GM18508 (cell line): ENCODE data around the gene ANKRD13B.

Experiments
- ATAC-seq: cut with Tn5 transposase; IDR thresholded peaks from one replicate; pipeline ENCODE4 v1.9.1; 2021; ENCODE audit warnings: moderate number of reproducible peaks; ENCODE audit not compliant: insufficient read depth, unreplicated experiment

The ANKRD13B gene

DNA sequence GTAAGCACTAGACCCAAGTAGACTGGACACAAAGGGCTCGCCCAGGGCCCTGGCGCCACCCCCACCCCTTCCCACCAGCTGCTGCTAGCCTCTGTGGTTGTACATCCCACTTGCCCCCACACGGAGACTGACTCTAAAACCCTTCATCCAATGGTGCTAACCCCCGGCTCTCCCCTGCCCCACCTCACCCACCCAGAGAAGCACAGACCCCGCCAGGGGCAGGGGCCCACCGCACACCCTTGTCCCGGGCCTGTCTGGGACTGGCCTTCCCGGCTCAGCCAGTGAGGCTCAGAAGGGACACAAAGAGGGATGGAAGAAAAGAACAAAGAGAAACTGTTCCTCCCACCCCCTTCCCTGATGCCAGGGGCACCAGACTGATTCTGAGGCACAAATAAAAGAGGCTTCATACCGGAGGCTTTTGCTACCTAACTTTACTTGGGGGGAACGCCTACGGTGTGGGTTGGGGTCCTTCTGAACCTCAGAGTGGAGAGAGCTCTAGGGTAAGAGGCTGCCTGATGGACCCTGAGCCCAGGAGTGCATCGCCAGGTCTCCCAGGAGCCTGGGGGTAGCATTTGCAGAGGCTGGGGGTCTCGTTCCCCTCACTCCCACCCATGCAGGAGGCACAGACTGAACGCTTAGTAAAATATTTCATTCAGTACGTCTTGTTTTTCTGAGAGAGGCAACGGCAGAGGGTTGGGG lies 21.6 kb downstream of the ANKRD13B start:
- no peak for ATAC-seq

- no peak for ATAC-seq
Observed at GRCh38 chr17:29615048-29615385, 22.1 kb downstream of the ANKRD13B start.

DNA sequence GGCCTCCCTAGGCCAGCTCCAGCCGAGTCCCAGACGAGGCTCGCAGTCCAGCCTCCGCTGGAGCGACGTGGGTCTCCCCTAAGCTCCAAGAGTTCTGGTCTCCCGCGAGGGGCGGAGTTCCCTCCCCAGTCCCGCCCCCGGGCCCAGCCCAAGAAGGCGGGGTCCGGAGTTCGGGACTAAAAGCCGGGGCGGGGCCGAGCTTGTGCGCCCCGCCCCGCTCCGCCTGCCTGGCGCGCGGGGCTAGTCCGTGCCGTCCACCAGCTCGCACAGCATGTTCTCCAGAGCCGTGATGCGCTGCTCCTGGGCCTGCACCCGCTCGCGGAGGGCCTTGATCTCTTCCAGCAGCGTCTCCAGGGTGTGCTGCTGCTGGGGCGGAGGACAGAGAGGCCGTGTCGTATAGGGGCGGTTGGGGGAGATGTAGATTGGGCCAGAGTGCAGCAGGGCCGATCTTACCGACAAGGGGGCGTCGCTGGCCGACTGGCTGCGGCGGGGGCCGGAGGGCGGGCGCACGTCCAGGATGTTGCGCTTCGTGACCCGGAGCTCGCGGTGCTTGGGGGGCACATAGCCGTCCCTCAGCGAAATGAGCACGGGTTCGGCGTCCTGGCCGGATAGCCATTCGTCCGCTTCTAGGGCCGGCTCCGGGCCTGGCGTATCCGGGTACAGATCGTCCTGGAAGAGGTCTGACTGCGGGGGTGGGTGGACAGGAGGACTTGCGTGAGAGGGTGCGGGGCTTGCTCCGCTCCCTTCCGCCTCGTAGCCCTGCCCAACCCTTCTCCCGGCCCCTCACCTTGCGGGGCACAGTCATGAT lies 22.8 kb downstream of the ANKRD13B start:
- ATAC-seq: no peak

DNA sequence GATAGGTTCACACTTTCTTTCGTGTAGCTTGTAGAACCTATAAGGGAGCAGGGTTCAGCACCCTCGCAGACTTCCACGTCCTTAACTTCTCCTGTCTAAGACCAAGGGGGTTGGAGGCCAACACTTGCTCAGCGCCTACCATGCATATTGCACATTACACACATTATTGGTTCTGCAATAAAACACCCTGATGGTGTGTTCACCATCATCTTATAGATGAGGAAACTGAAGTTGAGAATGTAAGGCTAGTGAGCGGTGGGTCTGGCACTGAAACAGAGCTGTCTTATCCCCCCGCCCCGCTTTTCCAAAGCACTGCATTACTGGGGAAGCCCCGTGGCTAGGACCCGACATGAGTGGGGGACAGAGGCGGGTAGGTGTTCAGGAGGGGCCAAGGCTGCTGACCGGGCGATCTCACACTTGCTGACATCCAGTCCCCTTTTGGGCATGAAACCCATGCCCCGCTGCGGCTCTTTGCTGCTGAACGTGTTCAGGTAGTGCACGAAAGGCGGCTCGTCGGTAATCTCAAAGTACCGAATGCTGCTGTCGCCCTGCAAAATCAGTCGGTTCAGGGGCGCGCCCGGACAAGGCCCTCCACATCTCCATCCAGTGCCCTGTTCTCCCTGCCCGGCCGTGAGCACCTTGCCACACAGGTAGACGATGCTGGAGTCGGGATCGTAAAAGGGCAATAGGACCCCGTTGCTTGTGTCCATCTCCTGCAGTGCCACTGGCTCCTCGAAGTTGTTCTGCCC lies 23.5 kb downstream of the ANKRD13B start:
- ATAC-seq: no peak

DNA sequence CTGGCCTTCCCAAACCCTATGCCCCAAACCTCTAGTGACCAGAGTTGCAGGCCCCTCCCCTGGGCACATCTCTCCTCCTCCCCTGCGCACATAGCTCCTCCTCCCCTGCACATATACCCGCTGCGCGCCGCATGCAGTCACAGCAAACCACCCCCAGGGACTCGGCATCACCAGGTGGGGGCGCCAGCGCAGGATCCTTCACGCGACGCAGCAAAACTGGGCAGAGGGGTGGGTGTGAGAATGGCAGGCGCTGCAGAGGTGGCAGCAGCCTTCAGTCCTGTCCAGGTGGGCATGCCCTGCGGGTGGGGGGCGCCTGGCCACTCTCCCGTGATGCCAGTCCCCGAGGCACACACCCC lies 24.2 kb downstream of the ANKRD13B start:
- no peak for ATAC-seq

- no peak for ATAC-seq
Observed at GRCh38 chr17:29617481-29618271, 24.7 kb downstream of the ANKRD13B start.

DNA sequence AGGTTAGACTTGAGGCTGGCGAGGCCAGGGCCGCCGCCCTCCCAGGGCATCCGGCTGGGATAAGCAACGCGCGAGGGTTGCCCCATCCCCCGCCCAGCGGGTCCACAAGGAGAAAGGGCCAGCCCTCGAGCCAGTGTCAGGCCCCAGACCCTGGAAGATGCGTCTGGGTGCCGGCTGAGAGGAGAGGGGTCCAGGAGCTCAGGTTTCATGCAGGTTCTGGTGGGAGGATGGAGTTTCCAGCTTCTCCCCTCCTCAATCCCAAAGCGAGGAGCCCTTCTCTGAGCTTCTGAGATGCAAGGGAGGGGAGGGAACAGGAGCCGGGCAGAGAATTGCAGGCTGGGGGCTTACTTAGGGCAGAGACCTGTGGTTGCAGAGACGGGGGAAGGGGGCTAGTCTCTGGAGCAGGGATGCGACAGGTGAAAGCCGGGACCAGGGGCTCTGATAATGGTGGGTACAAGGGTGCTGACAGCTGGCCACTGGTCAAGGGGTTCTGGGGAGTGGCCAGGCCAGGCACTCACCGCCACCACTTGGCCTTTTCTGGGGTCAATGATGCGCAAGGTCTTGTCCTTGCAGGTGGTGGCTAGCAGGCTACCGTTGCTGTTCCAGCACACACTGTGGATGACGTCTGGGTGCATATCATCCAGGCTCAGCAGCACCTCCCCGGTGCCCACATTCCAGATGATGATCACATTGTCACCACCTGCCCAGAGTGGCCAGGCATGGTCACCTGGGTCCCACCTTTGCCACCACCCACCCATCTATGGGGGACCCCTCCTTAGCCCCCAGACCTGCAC lies 25.5 kb downstream of the ANKRD13B start:
- ATAC-seq: no peak

DNA sequence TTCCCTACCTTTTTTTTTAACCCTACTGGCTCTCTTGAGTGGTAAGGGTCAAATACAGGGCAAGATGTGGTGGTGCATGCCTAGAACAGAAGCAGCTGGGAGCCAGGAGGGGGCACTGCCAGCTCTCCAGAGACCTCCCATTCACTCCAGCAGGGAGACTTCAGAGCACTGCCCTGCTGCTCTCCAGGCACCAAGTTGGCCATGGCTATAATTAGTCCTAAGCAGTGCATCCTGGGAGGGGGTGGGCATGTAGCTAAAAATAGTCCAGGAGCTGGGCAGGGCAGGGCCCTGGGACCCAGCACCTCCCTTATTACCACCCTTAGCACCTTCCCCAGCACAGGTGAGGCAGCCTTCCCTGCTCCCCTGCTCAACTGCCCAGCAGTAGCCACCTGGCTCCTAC lies 26.3 kb downstream of the ANKRD13B start:
- no peak for ATAC-seq

- ATAC-seq: no peak
Observed at GRCh38 chr17:29620271-29620670, 27.3 kb downstream of the ANKRD13B start.

DNA sequence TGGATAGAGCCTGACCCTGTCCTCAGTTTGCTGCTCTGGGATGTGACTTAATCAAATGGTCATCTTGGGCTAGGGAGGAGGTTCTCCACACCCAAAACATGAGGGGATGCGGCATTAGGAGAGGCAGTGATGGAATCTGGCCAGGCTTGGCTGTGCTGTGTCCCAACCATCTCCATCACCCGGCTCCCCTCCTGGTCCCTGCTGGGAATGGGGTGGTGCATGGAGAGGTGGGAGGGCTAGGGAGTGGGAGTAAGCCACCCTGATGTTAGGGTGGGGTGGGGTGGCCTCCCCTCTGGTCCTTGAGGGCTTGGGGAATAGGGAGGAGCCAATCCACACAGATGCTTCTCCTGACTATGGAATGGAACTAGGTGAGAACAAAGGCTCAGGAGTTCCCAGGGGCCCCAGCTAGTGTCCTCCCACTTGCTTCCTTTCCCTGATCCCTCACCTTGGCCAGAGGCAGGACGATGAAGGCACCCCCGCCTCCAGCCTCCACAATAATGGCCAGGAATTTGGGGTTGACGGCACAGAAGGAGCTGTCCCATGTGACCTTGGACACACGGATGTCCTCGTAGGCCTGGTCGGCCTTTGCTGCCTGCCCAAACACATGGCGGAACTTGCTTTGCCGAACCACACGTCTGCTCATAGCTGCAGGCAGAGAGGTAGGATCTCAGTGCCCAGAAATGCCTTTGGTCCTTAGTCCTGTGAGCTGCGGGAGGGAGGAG lies 28.0 kb downstream of the ANKRD13B start:
- ATAC-seq: no peak

DNA sequence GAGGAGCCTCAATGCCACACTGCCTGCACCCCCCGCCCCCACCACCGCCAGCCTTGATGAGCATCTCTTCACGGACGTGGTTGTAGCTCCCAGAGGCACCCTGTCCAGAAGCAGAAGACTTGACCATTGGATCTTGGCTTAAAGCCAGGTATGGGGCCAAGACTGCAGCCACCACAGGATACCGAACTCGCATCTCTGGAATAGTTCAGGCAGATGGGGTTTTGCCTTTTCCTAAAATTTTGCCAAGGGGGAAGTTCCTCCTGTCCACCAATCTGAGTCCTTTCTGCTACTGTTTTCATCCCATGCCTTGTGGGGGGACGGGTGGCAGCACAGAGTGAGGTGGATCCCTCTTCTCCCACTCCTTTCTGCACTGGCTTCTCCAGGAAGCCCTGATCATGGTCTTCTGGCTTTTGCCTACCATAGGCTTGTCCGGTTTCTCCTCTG lies 28.8 kb downstream of the ANKRD13B start:
- no peak for ATAC-seq

DNA sequence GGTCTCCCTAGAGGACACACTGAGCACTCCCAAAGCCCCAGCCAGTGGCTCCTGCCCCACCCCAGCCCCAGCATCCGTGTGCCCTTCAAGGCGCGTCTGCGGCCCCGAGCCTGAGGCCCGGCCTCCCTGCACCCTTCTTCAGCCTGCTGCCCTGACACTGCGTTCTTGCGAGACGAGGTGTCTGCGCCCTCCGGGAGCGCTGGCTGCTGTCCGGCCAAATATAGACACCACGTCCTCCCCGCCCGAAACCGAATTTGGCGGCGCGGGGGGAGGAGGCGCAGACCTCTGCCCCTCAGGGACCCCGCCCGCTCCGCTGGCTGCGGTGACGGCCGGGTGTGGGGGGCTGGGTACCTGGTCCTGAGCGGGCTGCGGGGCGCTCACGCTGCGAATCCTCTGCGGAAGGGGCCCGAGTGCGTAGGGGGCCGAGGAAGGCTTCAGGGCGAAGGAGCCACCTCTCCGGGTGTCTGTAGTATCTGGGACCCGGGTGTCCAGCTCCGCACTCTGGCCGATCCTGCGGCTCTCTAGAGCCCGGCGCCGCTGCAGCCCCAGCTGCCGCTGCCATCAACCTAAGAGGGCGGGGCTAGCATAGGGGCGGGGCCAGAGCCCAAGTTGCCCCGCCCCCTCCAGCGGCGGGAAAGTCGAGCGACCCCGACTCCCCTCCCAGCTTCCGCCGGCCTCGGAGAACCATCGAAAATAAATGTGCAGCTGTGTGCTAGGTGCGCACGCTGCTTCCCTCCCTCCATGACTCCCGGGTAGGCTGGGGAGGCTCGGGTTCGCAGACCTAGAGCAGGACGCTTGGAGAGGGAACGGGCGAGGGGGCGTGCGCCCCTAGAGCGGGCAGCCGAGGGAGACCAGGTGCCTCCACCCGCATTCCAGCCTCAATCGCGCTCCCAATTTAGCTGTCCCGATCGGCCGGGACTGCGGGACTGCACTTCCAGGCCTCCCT lies 29.7 kb downstream of the ANKRD13B start, which contains the start of gene CORO6:
Gene CORO6, minus strand, starts transcription at position 576 of the 946 bp plus-strand sequence. CDS start 1,491 bp downstream, outside the sequence.
- ATAC-seq: no peak

DNA sequence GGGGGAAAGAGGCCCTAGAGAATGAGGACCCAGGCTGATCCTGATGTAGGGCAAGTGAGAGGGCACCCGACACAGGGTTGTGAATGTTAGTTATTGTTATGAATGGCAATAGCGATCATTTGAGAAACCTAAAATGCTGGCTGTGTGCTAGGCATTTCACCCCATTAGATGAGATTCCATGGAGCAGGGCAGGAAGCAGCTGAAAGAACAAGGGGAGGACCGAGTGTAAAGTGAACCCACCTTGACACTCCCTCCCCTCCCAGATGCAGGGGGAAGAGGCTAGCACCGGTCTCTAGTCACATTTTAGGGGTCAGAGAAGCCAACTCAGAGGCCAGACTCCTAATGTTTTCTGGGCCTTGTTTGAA lies 30.3 kb downstream of the ANKRD13B start:
- no peak for ATAC-seq

DNA sequence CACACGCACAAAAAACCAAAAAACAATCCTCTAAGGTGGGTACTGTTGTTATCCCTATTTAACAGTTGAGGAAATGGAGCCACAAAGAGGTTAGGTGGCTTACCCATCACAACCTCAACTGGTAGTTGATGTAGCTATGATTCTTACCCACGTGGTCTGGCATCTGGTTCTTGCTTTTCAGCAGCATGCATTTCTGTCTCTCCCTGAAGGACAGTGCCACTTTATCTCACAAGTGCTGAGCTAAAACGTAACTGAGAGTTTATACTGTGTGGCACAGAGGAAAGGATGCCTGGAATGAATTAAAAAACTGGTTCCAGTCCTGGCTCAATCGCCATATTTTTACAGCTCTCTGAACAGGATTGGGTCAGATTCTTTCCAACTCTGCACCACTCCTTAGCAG lies 31.7 kb downstream of the ANKRD13B start:
- no peak for ATAC-seq

GRCh38 chr17:29625037-29625750 lies 32.3 kb downstream of the ANKRD13B start:
- ATAC-seq: no peak

DNA sequence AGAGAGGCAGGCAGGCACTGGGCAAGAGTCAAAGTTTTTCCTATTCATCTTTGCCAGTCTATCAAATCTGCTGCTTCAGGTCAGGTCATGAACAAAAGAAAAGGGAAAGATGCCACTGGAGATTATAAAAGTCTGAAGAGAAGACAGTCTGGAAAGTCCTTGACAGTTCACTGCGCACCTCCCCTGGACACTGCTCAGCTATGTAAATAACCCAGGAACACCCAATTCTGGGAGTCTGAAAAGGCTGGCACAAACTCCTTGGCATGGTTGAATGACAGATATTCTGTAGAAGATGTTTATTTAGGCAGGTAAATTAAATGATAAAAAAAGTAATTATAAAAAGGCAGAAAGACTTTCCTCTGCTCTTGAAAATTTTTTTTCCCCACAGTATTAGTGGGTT lies 35.0 kb downstream of the ANKRD13B start:
- no peak for ATAC-seq

- ATAC-seq: no peak
Observed at GRCh38 chr17:29628644-29629043, 35.7 kb downstream of the ANKRD13B start.
